Esophagus squamous epithelium (tissue), 4 donors: ENCODE measurements around the gene OBSCN.

Source experiments
- CTCF ChIP-seq, 6 experiments: fragments of 450-650 bp in 4 of 6; fragments of 200-600 bp in 2 of 6; sonication (generic) in 2 of 6; IDR thresholded peaks; one replicate each; pipeline ENCODE4 v1.5.1; 2016 to 2019; ENCODE audit warnings: antibody characterized with exemption in 6 of 6, mild to moderate bottlenecking in 4 of 6, moderate library complexity in 4 of 6
- POLR2A ChIP-seq, 4 donors: fragments of 450-650 bp; IDR thresholded peaks; one replicate each; pipeline ENCODE4 v1.6.1; 2017; ENCODE audit warnings: antibody characterized with exemption in 4 of 4, mild to moderate bottlenecking in 4 of 4, moderate library complexity in 3 of 4

GRCh38 chr1:228405200-228405978 lies 197.5 kb downstream of the OBSCN start:
- TF ChIP-seq CTCF (IDR thresholded peaks at IDR 0.05) = no peak
- TF ChIP-seq POLR2A (IDR thresholded peaks at IDR 0.05) = no peak
